K562 (cell line): ENCODE measurements around the gene ATP2A3. TPM values are rescaled to one million over a fixed set of nuclear protein-coding genes. Genes with fewer than 3 reads are reported as not detected.

Experiments used
- MEIS2 ChIP-seq: fragments of 450-650 bp; IDR thresholded peaks from 2 replicates; pipeline ENCODE4 v1.6.1; 2014; ENCODE audit warnings: mild to moderate bottlenecking; ENCODE audit not compliant: partially characterized antibody
- NFRKB ChIP-seq: fragments of 450-650 bp; IDR thresholded peaks from 2 replicates; pipeline ENCODE4 v1.6.1; 2016; ENCODE audit warnings: low read depth
- TCF3 ChIP-seq: sonication (generic); formaldehyde crosslinking; IDR thresholded peaks from 2 replicates; pipeline ENCODE4 v1.4.0; 2020; ENCODE audit warnings: mild to moderate bottlenecking, missing genetic modification reagents
- ZNF592 ChIP-seq: fragments of 450-650 bp; IDR thresholded peaks from 2 replicates; pipeline ENCODE4 v1.6.1; 2017; ENCODE audit warnings: antibody characterized with exemption, mild to moderate bottlenecking
- polyA plus RNA-seq, 8 experiments: library from polyadenylated mRNA; depleted of rRNA in 4 of 8; stranded (reverse) in 5 of 8; unstranded in 3 of 8; fragments of >200 nt; fragmentation: Nextera tagmentation in 2 of 8; fragmentation: Illumina TruSeq in 1 of 8; extraction: Ambion mirVana in 2 of 8; extraction: Trizol in 1 of 8; gene quantifications; 2 replicates each; pipeline versions ENCODE4 v1.2.1 to v1.2.3, GENCODE V29; 2011 to 2014; ENCODE audit warnings: inconsistent platforms in 1 of 8, missing spikeins in 1 of 8
- total RNA-seq, 7 experiments: library from RNA; depleted of rRNA in 6 of 7; stranded (reverse); fragments of >200 nt in 6 of 7; fragmentation: Illumina TruSeq in 2 of 7; extraction: Trizol in 2 of 7; gene quantifications; 2 replicates each; pipeline versions ENCODE4 v1.2.1 to v1.2.3, GENCODE V29; 2011 to 2021; ENCODE audit warnings: low replicate concordance in 1 of 7
- TF ChIP-seq, protein P1 (sequence below): sonication (generic); formaldehyde crosslinking; IDR thresholded peaks from 2 replicates; pipeline ENCODE4 v1.9.0; 2022; ENCODE audit warnings: mild to moderate bottlenecking, missing genetic modification reagents
- TF ChIP-seq, protein P2 (sequence below), 3 experiments: fragments of 200-800 bp in 1 of 3; fragments of 250-450 bp in 1 of 3; fragments of 450-650 bp in 1 of 3; sonication (Bioruptor Pico) in 1 of 3; sonication (Bioruptor generic) in 1 of 3; formaldehyde crosslinking in 1 of 3; IDR thresholded peaks; 2 replicates each; pipeline versions ENCODE4 v1.6.1 to v1.8.0; 2016 to 2022; ENCODE audit warnings: mild to moderate bottlenecking in 2 of 3, missing genetic modification characterization in 2 of 3, missing compliant biosample characterization in 1 of 3, moderate library complexity in 1 of 3

The ATP2A3 gene
- total and polyA plus RNA-seq, 9 of the 15 experiments (the other 6 are each of a cell fraction or from before 2014, with no cell fraction given): 0.65 to 103 (median 31.3) TPM

DNA sequence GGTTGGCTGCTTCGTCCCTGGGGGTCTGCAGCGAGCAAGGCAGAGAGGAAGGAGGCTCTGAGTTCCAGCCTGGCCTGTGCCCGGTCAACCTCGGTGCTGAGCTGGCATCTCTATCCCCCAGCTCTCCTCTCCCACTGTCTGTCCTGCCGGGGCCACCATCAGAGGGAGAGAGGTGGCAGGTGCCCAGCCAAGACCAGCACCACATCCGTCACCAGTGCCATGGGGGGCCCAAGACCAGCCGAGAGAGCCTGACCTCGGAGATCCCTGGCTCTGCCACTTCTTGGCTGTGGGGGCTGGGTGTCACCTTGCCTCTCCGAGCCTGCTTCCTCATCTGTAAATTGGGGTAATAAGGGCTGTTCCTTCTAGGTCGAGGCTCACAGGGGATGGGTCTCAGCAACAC, 47.4 kb downstream of the ATP2A3 start (continued):
- 0 out of 2 replicates have a peak, but pooled peaks have one; percentile 1 for TF ChIP-seq ZNF592
- peak; percentile 57; the same call in 1 of the 2 replicates for TF ChIP-seq NFRKB
- no peak for TF ChIP-seq MEIS2
- TF ChIP-seq, protein P1, sequence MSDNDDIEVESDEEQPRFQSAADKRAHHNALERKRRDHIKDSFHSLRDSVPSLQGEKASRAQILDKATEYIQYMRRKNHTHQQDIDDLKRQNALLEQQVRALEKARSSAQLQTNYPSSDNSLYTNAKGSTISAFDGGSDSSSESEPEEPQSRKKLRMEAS: 0 out of 2 replicates have a peak, but pooled peaks have one; percentile 7
- TF ChIP-seq, protein P2, sequence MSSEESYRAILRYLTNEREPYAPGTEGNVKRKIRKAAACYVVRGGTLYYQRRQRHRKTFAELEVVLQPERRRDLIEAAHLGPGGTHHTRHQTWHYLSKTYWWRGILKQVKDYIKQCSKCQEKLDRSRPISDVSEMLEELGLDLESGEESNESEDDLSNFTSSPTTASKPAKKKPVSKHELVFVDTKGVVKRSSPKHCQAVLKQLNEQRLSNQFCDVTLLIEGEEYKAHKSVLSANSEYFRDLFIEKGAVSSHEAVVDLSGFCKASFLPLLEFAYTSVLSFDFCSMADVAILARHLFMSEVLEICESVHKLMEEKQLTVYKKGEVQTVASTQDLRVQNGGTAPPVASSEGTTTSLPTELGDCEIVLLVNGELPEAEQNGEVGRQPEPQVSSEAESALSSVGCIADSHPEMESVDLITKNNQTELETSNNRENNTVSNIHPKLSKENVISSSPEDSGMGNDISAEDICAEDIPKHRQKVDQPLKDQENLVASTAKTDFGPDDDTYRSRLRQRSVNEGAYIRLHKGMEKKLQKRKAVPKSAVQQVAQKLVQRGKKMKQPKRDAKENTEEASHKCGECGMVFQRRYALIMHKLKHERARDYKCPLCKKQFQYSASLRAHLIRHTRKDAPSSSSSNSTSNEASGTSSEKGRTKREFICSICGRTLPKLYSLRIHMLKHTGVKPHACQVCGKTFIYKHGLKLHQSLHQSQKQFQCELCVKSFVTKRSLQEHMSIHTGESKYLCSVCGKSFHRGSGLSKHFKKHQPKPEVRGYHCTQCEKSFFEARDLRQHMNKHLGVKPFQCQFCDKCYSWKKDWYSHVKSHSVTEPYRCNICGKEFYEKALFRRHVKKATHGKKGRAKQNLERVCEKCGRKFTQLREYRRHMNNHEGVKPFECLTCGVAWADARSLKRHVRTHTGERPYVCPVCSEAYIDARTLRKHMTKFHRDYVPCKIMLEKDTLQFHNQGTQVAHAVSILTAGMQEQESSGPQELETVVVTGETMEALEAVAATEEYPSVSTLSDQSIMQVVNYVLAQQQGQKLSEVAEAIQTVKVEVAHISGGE (CRISPR knock-in tag; IDR thresholded peaks at IDR 0.05): no peak
- no peak for TF ChIP-seq TCF3
